ENCODE measurements around the gene GTF2F1.
"Not testable (repeated sequence)": the region's sequence is repeated elsewhere in the genome, so short reads cannot be mapped to it uniquely, and the experiment has no call there.

The GTF2F1 gene

DNA sequence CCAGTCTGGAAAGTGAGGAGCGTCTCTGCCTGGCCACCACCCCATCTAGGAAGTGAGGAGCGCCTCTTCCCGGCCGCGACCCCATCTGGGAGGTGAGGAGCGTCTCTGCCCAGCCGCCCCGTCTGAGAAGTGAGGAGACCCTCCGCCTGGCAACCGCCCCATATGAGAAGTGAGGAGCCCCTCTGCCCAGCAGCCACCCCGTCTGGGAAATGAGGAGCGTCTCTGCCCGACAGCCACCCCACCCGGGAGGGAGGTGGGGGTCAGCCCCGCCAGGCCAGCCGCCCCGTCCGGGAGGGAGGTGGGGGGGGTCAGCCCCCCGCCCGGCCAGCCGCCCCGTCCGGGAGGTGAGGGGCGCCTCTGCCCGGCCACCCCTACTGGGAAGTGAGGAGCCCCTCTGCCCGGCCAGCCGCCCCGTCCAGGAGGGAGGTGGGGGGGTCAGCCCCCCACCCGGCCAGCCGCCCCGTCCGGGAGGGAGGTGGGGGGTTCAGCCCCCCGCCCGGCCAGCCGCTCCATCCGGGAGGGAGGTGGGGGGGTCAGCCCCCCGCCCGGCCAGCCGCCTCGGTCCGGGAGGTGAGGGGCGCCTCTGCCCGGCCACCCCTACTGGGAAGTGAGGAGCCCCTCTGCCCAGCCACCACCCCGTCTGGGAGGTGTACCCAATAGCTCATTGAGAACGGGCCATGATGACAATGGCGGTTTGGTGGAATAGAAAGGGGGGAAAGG lies 37.5 kb downstream of the GTF2F1 start:
- not testable (repeated sequence) for DNase-seq (ENCODE audit: low read depth)

DNA sequence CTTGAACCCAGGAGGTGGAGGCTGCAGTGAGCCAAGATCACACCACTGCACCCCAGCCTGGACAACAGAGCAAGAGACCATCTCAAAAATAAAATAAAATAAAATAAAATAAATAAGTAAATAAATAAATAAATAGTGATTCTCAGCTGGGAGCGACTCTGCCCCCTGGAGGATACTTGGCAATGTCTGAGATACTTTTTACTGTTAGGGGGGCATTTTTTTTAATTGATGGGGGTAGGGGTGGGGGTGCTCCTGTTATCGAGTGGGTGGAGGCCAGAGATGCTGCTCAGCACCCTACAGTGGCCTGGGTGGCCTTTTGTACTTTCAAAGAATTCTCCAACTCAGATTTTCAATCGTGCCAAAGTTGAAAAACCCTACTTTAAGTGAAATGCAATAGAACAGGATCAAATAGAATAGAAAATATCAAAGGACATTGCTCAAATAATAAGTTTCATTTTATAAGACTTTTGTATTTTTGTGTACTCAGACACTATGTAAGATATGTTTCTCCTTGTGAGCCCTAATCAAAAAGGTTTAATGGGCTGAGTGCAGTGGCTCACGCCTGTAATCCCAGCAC lies 38.8 kb downstream of the GTF2F1 start:
- no peak for DNase-seq (ENCODE audit: low read depth)

DNA sequence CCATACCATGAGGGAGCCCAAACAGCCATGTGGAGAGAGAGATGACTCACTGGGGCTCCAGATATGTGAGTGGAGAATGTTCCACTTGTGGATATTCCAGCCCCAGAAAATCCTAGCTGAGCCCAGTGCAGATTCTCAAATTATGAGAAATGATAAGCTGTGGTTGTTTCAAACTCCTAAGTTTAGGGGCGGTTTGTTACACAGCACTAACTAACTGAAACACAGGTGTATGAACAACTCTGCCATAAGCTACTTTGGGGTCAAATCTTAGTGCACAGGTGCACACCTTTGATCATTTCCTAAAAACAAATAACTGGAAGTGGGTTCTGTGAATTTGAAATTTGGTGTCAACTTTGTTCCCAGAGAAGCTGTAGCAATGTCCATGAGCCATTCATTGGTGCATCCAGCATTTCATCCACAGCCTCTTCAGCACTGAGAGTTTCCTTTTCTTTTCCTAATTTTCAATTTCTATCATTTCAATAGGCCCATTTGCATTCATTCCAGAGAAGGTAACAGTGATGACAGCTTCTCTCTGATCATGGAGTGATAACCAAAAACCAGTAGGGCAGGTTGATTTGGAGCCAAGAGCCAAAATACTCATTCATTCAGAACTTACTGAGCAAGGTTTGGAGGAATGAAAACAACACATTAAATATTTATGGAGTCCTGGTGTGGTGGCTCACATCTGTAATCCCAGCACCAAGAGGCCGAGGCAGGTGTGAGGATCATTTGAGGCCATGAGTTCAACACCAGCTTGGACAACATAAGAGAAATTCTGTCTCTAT lies 40.4 kb downstream of the GTF2F1 start:
- no peak for DNase-seq (ENCODE audit: low read depth)

DNA sequence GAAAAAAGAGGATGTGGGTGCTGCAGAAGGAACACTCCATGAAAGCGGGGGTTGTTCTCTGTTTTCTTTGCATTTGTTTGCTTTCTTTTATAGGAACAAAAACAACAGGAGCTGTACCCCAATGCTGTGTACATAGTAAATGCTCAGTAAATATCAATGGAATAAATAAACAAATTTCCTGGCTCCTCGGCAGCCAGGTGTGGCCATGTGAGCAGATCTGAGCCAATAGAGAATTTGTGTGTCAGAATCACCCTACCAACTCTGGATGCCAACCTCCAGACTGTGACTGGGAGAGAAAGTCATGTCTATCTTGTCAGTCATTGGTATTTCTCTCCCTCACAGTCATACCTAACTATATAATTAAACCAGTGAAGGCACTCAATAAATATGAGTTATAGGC lies 42.3 kb downstream of the GTF2F1 start:
- no peak for DNase-seq (ENCODE audit: low read depth)

DNA sequence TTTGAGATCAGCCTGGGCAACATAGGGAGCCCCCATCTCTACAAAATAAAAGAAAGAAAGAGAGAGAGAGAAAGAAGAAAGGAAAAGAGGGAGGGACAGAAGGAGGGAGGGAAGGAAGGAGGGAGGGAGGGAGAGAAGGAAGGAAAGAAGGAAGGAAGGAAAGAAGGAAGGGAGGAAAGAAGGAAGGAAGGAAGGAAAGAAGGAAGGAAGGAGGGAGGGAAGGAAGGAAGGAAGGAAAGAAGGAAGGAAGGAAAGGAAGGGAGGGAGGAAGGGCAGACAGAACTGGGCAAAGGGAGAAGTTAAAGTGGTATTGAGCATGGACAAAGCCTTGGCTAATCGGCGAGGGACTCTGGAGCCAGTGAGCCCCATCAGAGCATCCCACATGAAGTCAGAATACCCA lies 43.7 kb downstream of the GTF2F1 start:
- DNase-seq (ENCODE audit: low read depth) = not testable (repeated sequence)

DNA sequence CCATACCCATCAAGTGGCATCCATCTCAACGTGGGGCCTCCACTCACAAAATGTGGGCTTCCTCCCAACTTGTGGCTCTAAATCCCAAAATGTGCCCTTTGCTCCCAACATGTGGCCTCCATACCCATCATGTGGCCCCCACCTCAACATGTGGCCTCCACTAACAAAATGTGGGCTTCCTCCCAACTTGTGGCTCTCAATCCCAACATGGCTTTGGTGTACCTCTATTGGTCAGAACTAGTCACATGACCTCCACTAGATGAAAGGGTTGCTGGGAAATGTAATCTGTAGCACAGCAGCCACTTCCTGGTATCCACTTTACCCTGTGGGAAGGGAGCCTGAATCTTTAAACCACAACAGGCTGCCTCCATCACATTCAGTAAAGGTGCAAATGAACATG lies 49.5 kb downstream of the GTF2F1 start:
- no peak for DNase-seq (ENCODE audit: low read depth)

DNA sequence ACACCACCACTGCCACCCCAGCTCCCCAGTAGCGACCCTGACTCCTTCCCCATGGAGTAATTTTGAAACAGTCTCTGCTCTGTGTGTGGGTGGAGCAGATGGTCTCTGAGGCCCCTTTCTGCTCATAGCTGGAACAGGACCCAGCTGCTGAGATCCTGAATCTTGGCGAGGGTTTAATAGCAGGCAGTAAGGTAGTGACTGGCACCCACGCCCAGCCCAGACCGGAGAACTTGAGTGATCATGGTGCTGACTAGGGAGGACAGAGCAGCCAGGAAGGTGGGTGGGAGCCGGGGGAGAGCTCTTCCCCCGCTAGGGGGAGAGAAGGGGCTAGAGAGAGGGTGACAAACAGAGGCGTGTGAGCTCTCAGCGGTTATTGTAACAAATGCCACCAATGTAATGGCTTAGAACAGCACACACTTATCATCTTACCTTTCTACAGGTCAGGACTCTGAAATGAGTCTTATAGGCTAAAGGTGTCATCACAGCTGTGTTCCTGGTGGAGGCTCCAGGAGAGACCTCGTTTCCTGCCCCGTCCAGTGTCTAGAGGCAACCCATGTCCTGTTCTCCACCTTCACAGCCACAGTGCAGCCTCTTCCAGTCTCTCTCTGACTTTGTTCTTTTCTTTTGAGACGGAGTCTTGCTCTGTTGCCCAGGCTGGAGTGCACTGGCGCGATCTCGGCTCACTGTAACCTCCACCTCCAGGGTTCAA lies 52.3 kb downstream of the GTF2F1 start:
- DNase-seq (ENCODE audit: low read depth) = no peak

DNA sequence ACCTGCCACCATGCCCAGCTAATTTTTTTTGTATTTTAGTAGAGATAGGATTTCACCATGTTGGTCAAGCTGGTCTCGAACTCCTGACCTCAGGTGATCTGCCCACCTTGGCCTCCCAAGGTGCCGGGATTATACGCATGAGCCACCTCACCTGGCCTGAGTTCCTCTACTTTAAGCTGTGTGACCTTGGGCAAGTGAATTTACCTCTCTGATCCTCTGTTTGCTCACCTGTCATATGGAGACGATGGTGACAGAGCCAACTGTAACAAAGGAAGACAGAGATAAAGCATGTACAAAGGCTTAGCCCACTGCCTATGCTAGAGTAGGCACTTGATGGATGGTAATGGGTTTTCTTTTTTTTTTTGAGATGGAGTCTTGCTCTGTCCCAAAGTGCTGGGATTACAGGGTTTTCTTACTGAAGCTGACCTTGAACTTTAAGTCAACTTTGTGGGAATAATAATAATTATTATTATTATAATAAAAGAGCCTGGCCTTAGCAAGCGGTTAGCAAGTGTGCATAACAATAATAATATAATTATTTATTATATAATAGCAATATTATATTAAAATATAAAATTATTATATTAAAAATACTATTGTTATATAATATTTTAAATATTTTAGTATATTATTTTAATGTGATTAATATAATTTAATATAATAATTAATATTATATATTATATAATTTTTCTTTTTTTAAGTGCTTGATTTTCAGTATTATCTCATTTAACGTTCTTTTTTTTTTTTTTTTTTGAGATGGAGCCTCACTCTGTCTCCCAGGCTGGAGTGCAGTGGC lies 58.3 kb downstream of the GTF2F1 start:
- DNase-seq (ENCODE audit: low read depth) = no peak

DNA sequence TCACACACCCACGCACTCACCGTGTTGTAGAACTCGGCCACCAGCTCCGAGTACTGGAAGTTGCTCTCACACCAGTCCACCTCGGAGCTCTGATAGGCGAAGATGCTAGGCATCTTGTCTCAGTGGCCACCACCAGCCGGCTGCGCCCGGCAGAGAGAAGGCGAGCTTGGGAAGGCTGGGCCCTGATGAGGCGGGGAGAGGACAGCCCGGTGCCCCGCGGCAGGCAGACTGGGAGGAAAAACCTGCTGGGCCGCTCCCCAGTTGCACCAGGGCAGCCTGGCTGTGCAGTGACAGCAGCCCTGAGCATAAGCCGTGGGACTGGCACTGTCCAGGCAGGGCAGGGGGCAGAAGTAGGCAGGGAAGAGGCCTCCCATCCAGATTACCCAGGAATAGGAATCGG lies 59.5 kb downstream of the GTF2F1 start, which contains the start of gene ACER1:
Gene ACER1 (minus strand): TSS at position 174 of the 400 bp plus-strand sequence. CDS start 61 bp downstream, at position 113.
- no peak for DNase-seq (ENCODE audit: low read depth)
